ENCODE measurements around the gene UBAP1.
"Not testable (repeated sequence)": the region's sequence is repeated elsewhere in the genome, so short reads cannot be mapped to it uniquely, and the experiment has no call there.

The UBAP1 gene

DNA sequence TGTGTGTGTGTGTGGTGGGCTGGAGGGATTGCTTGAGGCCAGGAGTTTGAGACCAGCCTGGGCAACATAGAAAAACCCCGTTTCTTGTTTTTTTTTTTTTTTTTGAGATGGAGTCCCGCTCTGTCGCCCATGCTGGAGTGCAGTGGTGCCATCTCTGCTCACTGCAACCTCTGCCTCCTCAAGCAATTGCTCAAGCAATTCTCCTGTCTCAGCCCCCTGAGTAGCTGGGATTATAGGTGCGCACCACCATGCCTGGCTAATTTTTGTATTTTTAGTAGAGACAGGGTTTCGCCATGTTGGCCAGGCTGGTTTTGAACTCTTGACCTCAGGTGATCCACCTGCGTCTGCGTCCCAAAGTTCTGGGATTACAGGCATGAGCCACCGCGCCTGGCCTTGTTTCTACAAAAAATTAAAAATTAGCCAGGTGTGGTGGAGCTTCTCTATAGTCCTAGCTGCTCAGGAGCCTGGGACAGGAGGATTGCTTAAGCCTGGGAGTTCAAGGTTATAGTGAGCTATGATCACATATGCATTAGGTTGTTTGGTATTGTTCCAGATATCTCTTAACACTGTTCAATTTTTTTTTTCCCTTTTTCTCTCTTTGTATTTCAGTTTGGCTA, 47.4 kb downstream of the UBAP1 start:
- not testable (repeated sequence) for FAIRE-seq

DNA sequence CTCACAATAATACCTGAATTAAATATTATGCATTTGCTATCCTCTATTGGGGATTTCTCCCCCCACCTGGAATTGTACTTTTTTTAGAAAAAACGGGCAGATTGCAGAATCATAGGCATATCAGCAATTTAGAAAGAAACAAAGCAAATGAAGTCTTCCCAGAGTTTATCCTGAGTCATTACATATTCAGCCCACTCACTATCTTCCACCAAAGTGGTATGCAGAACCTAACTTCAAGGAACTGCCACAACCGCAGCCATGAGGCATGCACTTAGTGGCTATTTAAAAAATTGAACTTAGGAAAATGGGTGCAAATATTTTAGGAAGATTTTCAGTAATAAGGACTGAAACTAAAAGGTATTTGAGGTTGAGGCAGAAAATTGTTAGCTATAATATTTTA, 48.6 kb downstream of the UBAP1 start:
- FAIRE-seq = no peak

DNA sequence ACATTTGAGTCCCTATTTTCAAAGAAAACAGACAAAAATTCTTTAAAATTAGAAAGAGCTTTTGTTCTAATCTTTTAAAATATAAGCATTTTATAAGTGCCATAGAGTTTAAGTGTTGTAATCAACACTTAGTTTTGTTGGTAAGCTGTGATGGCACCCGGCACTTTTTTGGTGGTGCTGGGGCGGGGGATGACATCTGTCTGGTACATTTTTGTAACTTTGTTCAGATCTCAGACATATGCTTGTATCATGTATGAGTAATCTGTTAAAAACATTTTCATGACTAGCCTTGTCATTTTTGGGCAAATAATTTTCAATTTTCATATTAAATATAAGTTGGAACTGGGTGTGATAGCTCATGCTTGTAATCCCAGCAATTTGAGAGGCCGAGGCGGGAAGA, 51.7 kb downstream of the UBAP1 start:
- FAIRE-seq = no peak

DNA sequence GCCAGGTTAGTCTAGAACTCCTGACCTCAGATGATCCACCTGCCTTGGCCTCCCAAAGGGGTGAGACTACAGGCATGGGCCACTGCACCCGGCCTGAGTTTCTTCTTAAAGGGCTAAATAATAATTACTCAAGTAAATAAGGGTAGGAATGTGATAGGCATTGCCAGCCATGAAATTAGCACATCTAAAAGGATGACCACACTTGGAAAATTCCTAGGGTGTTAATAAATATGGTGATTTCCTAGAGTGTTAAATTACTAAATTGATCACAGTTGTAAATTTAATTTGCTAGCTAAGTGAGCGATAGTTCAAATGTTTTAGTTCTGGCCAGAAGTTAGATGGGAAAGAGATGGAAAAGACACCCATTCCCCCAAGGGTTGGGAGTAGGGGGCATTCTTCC, 53.4 kb downstream of the UBAP1 start:
- FAIRE-seq = no peak

DNA sequence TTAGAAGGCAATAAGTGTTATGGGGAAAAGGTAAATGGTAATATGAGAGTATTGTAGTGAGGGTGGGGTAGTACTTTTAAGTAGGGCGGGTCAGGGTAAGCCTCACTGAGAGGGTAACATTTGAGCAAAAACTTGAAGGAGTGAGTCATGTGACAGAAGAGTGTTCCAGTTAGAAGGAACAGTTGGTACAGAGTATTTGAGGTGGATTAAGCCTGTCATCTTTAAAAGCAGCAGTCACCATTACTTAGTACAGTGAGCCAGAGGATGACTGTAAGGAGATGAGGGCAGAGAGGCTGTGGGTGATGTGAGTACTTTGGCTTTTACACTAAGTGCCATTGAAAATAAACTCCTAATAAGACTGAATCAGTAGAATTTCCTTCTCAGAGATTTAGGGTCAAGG, 54.8 kb downstream of the UBAP1 start:
- no peak for FAIRE-seq

DNA sequence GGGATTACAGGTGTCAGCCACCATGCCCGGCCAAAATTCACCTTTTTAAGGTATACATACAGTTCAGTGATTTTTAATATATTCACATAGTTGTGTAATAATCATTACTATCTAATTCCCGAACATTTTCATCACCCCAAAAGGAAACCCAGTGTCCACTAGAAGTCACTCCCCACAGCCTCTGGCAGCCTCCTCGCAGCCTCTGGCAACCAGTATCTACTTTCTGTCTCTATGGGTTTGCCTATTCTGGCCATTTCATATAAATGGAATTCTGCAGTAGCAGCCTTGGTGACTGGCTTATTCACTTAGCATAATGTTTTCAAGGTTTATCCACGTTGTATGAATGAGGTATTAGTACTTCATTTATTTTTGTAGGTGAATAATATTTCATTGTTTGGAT, 59.0 kb downstream of the UBAP1 start:
- FAIRE-seq = no peak

DNA sequence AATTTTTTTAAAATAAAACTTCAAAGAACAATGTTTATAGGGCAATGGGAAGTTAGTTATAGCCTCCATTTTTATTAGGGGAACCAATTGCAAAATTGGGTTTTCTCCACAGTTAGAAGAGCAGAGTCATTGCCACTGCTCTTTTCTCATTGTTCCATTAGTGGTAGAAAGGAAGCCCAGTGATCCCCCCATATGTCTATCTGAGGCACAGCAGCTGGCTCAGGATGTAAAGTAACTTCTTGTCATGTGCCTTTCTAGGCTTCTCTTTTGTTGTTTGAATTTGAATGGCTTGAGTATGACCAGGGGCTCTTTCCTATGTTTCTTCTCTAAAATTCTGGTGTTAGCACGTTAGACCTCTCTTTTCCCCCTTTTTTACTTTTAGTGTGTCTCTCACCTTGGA, 61.2 kb downstream of the UBAP1 start:
- no peak for FAIRE-seq

DNA sequence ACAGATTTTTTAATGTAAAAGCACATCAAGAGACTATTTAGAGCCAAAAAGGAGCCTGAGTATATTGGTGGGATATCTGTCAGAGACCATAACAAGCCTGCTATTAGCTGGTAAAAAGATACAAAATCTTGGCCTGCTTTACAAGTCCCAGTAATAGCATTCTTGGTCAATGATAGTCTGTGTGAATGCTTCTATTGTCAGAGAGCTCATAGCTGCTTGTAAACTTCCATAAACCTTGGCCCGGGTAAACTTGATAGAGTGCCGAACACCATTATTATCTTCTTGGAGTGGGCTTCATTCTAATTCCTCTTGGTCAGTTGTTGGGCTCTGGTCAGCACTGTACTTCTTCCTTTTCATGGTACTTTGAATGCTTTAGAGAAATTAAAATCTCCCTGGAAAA, 64.0 kb downstream of the UBAP1 start:
- no peak for FAIRE-seq

DNA sequence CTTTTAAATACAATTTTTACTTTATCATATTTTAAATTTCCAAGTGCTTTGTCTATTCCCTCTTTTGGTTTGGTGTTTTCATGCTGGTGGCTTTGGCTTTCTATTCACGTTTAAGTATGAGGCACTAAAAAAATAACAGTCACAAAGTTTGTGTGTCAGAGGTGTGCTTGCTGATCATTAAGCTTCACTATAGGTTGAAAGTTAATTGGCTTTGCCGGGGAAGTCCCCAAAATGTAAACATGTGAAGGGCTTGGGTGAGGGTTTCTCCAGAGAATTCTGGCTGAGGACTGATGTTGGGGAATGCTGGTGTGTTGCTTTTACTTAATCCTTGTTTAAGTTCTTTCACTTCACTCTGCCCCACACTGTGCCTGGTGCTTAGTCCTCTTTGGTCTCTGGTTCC, 66.4 kb downstream of the UBAP1 start:
- FAIRE-seq = not testable (repeated sequence)

DNA sequence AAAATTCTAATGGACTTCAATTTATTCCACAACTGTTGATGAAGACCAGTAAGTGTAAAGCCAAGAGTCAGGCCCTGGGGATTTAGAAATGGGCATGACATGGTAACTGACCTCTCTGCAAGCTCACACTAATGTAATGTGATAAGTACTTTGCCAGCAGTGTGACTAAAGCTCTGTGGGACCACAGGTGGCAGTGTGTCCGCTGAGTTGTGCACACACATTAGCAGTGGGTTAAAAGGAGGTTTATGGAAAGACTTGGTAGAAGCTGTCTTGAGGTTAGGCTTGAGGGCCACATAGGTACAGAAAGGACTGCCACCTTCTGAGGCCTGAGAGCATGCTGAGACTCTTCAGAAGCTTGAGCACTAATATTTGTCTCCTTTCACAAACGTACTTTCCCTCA, 67.6 kb downstream of the UBAP1 start:
- FAIRE-seq = no peak

DNA sequence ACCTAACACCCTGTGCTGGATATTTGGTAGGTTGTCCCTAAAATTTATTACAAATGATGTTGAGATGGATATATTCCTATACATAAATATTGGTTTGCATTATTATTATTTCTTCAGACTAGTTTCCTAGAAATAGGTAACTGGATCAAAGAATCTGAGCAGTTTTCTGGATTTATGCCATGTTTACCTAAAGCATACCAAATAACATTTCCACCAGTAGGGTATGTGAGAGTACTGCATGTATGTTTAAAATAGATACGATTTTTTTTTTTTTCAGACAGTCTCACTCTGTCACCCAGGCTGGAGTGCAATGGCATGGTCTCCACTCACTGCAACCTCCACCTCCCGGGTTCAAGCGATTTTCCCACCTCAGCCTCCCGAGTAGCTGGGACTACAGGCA, 68.9 kb downstream of the UBAP1 start:
- not testable (repeated sequence) for FAIRE-seq

DNA sequence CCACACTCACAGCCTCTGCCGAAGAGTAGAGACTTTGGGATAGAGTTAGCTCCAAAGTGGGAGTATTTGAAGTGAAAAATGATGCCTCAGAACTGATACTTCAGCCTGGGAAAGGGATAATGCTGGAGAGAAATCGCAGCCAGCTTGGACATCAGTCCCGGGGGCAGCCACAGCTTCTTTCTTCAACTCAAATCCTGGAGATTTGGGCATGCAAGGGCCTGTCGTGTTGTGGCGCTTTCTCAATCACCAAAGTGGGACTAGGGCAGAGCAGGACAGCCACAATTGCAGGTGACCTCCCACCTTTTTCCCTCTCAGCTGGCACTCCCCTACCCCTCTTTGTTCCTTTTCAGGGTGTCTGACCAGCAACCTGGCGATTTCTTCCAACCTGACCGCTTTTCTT, 70.4 kb downstream of the UBAP1 start:
- no peak for FAIRE-seq

DNA sequence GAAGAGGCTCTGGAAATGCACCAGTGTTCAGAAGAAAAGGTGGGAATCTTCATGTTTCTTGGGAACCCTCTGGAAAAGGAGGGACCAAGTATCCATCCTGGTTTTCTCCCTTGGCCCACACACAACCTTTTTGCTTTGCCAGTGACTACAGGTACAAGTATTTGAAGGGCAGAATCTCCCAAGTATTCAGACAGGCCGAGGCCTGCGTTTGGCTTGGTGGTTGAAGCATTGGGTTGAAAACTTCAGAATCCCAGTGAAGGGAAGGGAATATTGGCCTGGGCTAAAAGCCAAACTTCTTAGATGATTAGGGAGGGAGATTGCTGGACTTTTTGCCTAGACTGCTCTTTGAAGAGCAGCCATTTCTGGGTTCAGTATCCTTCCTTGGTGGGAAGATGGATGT, 71.9 kb downstream of the UBAP1 start:
- FAIRE-seq = no peak

DNA sequence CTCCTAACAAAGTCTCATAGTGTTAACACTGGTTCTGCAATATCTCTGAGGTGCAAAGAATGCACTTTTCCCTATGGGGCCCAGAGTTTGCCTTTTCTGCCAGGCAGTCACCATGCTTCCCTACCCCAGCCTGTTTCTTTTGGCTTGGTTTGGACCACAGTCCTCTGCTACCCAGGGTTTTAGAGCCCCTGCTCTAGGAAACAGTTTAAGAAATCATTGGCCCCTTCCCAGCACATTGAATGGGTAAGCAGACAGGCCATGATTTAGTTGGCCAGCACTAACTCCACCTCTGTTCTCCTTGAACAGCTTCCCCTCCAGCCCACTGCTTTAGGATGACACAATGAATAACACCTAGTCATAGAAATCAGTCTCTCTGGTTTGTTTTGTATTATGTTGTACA, 73.2 kb downstream of the UBAP1 start:
- no peak for FAIRE-seq

DNA sequence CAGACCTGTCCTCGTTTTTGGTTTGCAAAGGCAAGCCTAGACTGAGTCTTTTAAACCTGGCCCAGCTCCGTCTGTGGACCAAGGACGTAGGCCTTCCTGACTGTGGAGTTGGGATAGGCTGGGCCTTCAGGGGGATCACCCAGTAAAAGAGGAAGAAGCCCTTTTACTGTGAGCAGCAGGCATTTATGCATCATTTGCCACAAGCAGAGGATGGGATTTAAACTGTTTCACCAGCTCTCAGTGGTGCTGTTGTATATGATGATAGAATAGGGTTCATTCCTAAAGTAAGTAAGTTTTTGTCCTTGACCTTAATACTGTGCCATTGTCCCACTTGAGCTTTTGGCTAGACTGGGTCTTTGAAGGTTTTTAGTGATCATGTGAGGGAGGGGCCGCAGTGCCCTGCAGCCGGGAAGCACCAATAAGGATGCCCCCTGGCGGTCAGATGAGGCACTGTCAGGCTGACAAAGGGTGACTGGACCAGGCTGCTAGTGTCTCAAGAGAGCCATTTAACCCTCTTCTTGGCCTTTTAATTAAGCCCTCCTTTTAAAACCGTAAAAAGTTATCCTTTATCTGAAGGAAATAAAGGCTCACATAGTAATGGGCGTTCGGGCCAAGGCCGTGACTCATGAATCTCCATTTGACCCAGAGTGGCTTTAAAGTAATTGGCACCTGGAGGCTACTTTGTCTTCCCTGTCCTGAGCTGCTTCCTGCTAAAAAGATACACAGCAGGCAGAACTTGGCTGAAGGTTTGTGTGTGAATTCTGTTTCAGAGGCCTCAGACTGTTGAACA, 74.0 kb downstream of the UBAP1 start:
- no peak for FAIRE-seq

DNA sequence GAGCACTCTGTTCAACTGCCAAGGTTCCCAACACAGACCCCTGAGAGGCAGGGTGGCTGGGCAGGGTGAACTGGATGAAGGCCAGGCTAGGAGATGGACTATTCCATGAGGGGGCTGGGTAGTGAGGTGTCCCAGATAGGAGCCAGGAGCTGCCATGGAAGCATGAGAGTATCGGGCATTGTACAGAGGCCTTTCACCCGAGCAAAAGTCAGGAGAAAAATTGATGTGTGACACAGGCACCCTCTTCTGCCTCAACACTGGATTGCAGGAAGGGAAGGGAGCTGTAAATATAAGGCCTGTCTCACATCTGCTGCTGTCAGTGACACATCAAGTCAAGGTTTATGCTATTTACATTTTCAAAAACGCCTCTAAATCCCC, 74.6 kb downstream of the UBAP1 start:
- no peak for FAIRE-seq

DNA sequence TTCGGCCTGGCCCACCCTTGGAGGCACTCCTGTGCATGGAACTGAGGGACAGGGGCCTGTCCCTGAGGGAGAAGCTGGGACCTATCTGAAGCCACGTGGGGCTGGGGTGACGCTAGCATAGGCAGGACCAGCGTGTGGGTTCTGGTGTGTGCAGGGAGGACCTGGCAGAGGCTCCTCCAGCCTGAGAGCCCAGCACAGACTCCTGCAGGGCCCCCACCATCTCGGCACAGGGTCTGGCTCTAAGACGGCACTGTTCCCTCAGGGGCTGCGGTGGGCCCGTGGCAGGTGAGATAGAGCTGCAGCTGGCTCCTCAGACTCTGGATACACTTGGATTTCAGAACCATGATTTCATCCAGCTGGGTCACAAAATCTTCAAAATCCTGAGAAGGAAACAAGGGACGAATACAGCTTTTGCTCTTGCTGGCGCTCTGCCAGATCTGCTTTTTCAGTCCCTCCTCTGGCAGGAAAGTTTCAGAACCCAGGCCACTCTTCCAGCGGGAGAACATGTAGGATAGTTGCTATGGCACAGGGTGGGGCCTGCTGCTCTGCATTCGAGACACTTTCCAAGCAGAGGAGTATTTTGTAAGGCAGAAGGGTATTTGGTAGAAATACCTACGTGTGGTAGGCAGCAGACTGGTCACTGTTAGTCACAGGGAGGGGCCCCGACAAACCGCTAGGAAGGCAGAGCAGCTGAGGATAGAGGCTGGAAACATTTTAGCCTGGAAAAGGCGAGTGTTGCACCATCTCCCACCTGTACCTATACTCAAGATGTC, 75.5 kb downstream of the UBAP1 start:
- no peak for FAIRE-seq

DNA sequence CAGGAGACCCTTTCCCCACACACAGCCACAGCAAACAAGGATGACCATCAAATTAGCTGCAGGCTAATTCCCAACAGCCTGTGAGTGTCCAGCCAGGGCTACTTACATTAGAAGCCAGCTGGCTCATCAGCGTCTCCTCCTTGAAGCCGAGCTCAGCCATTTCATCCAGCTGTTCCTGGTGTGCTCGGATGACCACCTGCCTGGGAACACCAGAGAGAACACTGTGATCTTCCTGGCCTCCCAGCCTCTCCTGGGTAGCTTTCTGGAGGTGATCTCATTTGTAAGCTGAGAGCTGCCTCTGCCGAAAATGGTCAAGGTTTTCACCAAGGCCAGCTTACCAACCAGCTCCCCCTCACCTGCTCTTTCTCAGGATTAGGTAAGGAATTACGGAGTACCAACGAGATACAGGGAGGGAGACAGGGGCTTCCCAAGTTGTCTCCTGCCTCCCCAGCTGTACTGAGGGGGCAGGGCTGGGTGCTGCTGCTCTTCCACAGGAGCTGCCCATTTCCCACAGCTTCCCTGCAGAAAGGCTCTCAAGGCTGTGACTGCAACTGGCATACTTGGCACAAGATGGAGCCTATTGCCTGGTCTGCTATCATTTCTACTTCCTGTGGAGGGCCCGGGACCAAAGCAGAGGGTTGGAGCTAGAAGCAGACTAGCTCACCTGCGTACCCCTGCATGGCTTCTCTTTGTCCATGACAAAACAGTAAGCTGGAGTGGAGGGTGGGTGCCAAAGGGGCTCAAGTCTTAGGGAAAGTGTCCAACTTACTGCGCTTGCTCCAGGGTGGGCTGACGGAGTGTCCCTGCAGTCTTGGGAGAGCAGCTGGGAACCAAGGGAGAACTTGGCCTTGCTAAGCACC, 76.4 kb downstream of the UBAP1 start:
- FAIRE-seq = no peak

DNA sequence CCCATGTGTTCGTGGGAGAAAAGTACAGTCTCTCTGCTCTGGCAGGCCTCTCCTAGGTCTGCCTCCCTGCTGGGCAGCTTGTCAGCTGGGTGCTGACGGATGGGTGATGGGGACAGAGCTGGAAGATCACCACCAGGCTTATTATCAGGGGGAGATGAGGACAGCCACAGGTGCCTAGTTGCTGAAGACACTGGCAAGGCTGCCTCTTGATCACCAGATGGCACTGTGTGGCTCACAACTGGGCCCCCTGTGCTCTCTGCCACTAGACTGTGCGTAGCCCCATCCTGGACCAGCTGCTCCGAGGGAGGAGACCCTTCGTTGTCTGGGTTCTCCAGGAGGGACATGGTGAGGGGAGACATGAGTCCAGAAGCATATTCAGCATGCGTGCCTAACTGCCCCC, 77.3 kb downstream of the UBAP1 start:
- FAIRE-seq = no peak

DNA sequence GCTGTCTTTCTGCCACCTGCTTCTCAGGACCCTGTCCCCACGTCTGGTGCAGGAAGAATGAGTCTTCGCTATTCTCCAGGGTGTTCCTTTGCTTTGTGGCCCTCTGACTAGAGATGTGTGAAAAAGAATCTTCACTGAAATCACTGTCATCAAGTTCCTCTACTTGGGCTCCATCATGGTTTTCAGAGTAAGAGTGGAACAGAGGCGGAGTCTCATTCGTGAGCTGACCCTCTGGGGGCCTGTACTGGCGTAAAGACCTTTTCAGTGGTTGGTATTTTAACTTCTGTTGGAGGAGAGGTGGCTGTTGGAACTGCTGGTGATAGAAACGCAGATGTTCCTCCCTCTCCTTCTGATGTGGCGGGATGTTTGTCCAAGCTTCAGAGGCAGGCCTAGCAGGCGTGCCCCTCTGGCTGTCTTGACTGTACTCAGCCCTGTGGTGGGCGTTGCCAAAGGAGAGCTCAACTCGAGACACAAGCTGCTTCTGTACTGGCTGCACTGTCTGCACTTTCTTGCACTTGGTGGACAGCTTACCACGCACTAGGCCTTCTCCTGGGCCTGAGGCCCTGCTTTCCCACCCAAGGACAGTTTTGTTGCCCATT, 78.2 kb downstream of the UBAP1 start:
- FAIRE-seq = no peak

DNA sequence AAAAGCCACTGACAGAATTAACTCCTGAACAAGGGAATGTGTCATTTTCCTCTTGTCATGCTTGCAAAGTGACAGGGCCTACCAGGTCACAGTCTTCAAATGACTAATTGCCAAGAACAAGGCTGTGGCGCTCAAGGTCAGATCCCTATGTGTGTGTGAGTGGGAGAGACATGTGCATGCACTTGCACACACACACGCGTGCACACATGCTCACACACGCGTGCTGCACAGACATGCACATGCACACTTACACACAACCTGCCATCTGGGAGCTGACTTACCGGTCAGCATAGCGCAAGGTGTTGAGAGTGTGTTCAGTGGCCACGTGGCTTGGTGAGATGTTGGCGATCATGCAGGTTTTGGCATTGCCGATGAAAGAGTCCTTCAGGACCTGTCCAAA, 80.5 kb downstream of the UBAP1 start:
- FAIRE-seq = no peak

DNA sequence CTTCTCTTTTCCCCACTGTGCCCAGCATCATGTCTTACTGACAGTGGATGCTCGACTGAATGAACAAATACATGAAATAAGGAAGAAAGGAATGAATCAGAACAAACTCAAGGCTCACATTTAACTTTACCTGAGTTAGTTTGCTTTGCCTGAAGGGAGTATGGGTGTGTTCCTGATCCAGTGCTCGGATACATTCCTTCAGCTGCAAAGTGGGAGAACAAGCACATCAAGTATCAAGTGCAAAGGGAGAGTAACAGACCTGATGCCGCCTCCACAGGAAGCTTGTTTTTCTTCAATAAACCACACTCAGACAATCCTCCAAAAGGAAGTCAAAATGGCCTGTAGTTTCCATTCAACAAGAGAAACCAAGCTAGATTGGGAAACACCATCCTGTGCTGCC, 84.1 kb downstream of the UBAP1 start:
- no peak for FAIRE-seq

DNA sequence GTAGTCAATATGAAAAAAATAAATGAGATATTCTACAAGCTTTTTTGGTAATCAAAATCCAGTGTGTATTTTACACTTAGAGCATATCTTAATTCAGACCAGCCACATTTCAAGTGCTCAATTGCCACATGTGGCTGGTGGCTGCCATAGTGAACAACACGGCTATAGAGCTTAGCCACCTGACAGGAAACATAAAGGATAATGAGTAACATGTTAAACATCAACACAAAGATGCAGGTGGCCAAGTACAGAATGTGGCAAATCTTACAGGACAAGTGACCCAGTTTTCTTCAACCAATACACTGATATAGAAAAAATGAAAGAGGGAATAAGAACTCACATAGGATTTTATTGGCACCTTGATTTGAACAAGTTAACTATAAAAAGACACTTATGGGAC, 88.8 kb downstream of the UBAP1 start:
- FAIRE-seq = no peak

Measured in TTC549 (cell line).